DOHH2 (cell line): ENCODE measurements around the gene CDT1.

Experiments used
- CTCF ChIP-seq: fragments of 200-600 bp; sonication (generic); IDR thresholded peaks from one replicate; pipeline ENCODE4 v1.5.1; 2014; ENCODE audit warnings: antibody characterized with exemption, mild to moderate bottlenecking, low read depth, low read length; ENCODE audit not compliant: poor library complexity, severe bottlenecking
- EZH2phosphoT487 ChIP-seq: fragments of 200-600 bp; sonication (generic); IDR thresholded peaks from 2 replicates; pipeline ENCODE4 v1.6.1; 2017; ENCODE audit warnings: borderline replicate concordance, mild to moderate bottlenecking, antibody characterized with exemption, low read length, moderate library complexity, mixed read lengths

DNA sequence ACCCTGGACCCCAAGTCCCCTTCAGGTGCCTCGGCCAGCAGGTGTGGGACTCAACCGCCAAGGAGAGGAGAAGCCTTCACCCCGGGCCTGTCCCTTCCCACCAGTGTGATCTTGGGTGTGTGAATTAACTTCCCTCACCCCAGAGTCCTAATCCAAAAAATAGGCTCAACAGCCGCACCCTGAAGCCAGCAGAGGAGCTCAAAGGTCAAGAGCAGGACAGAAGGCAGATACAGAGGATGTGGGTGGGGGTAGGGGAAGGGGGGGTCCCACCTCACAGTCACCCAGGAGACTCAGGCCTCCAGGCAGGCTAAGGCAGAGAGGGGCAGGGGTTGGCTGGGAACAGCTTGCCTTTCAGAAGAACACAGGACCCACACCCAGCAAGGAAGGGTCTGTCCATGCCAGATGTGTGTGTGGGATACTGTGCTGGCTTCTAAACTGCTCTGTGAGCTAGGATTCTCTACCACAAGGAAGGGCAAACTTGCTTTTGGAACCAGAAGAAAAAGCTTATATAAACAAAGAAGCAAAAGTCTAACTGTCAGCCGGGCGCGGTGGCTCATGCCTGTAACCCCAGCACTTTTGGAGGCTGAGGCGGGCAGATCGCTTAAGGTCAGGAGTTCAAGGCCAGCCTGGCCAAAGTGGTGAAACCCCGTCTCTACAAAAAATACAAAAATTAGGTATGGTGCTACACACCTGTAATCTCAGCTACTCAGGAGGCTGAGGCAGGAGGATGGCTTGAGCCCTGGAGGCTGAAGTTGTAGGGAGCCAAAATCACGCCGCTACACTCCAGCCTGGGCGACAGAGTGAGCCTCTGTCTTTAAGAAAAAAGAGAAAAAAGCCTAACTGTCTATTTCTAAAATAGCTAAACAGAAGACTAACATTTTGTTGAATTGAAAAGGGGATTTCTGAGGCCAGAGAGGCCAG is 23.2 kb upstream of the CDT1 start:
- TF ChIP-seq CTCF (no peak), EZH2phosphoT487 (no peak)
